ENCODE data around the gene GRSF1. TPM values are rescaled to one million over a fixed set of nuclear protein-coding genes. Genes with fewer than 3 reads are reported as not detected.

Gene GRSF1
- polyA plus RNA-seq, 3 donors: 29.1 to 95.9 (median 93.6) TPM

DNA sequence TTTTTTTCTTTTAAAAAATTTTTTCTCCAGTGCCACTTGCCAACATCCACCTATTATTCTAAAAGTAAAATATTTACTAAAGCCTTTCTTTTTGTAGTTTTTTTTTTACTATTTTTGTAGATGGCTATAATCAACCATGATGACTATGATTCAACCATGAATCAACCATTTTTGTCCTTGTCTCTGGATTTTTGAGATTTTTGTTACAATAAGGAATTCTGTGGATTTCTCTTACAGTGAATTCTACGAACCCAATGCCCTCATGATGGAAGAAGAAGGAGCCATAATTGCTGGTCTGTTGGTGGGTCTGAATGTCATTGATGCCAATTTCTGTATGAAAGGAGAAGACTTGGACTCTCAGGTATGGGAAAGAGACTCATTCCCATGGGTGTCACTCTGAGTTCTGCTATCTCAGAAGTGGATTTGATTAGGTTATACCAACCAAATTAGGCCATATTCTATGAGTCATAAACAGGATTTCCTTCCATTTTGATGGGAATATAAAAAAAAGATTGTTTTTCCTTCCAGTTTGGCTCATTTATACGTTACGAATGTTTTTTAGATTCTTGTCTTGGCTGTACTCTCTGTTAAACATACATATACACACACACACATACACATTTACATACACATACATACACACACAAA lies 71.3 kb downstream of the GRSF1 start:
- Mint-ChIP-seq H3K27me3 (ENCODE audit: low read depth in 3 of 3) (no peaks in the 10 kb centered on the region), H3K4me1 (peaks cover 4% of the 10 kb centered on the region), H3K4me3 (no peak overlapping the region), H3K9me3 (peaks cover 0 to 3% (median 0%) of the 10 kb centered on the region in 7 donors), H3K27ac (no peak overlapping the region), H3K36me3 (peaks cover 47 to 67% of the 10 kb centered on the region in 2 donors)
- intact Hi-C loops (cut with micrococcal nuclease): no loop called here
- no peak overlapping the region for H3K27ac ChIP-seq (ENCODE audit: low read depth in 1 of 2, low read length in 2 of 2)
- DNase-seq: no peak
- H3K4me2 ChIP-seq (replicated peaks; ENCODE audit: extremely low read depth, low read length, poor library complexity, severe bottlenecking): no peak overlapping the region
- H3K4me3 ChIP-seq (replicated peaks in 1 of 3; ENCODE audit: low read depth in 2 of 3, low read length in 3 of 3): no peak overlapping the region
- 100% methylated on average over 1 of the region's 3 CpGs for WGBS (ENCODE audit: insufficient coverage)
- H3K9ac ChIP-seq (ENCODE audit: insufficient read depth, low read length, poor library complexity, severe bottlenecking): no peak overlapping the region
- no peaks in the 10 kb centered on the region for H4K20me1 ChIP-seq (ENCODE audit: insufficient read depth, low read length)
- no peaks in the 10 kb centered on the region for H3K9me3 ChIP-seq (replicated peaks in 1 of 2; ENCODE audit: control insufficient read depth in 1 of 2, insufficient read depth in 1 of 2, low read length in 2 of 2)
- TF ChIP-seq, protein P1, sequence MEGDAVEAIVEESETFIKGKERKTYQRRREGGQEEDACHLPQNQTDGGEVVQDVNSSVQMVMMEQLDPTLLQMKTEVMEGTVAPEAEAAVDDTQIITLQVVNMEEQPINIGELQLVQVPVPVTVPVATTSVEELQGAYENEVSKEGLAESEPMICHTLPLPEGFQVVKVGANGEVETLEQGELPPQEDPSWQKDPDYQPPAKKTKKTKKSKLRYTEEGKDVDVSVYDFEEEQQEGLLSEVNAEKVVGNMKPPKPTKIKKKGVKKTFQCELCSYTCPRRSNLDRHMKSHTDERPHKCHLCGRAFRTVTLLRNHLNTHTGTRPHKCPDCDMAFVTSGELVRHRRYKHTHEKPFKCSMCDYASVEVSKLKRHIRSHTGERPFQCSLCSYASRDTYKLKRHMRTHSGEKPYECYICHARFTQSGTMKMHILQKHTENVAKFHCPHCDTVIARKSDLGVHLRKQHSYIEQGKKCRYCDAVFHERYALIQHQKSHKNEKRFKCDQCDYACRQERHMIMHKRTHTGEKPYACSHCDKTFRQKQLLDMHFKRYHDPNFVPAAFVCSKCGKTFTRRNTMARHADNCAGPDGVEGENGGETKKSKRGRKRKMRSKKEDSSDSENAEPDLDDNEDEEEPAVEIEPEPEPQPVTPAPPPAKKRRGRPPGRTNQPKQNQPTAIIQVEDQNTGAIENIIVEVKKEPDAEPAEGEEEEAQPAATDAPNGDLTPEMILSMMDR (IDR thresholded peaks at IDR 0.05): no peak
- H3K4me1 ChIP-seq (ENCODE audit: control insufficient read depth in 1 of 2, insufficient read depth in 2 of 2, low read length in 2 of 2): peaks cover 4% of the 10 kb centered on the region in 2 donors
- H3K27me3 ChIP-seq (ENCODE audit: control insufficient read depth in 2 of 2, insufficient read depth in 2 of 2, low read length in 2 of 2): no peaks in the 10 kb centered on the region
- no peak overlapping the region for H2AFZ ChIP-seq (ENCODE audit: insufficient read depth, low read depth, low read length, poor library complexity, severe bottlenecking)
- peaks cover 27 to 65% of the 10 kb centered on the region in 2 donors for H3K36me3 ChIP-seq (replicated peaks in 1 of 2; ENCODE audit: control insufficient read depth in 1 of 2, insufficient read depth in 2 of 2, low read length in 2 of 2)
- no peaks in the 10 kb centered on the region for H3K79me2 ChIP-seq (ENCODE audit: insufficient read depth, low read length)

Small RNAs within 50 kb of the gene (small RNA-seq; reads per million reads assigned to genes)
- gene RF00026 (ENCODE audit: insufficient read length, low read depth): not detected
- gene RNU6-891P (ENCODE audit: insufficient read length, low read depth): not detected

Other genes starting within 250 kb of the GRSF1 start
- gene AMBN, start 247.6 kb downstream of the GRSF1 start, polyA plus RNA-seq: not detected
- not detected for gene ENAM, start 211.1 kb downstream of the GRSF1 start, polyA plus RNA-seq
- gene JCHAIN, start 173.4 kb downstream of the GRSF1 start, polyA plus RNA-seq: 1 to 10 TPM in 2 of 3 donors, under 1 TPM in 1; 0.41 to 6.0 (median 1.9) TPM
- gene UTP3, start 151.4 kb downstream of the GRSF1 start, polyA plus RNA-seq: 10 to 100 TPM in 1 of 3 donors, 1 to 10 TPM in 2; 3.0 to 10.8 (median 5.0) TPM
- 10 to 100 TPM; 11.1 to 37.3 (median 12.5) TPM for gene RUFY3, start 117.9 kb downstream of the GRSF1 start, polyA plus RNA-seq
- gene MOB1B, start 62.5 kb upstream of the GRSF1 start, polyA plus RNA-seq: 10 to 100 TPM in 1 of 3 donors, 1 to 10 TPM in 2; 3.9 to 10.7 (median 7.0) TPM
- gene DCK, start 153.8 kb upstream of the GRSF1 start, polyA plus RNA-seq: 10 to 100 TPM; 13.3 to 56.6 (median 47.3) TPM

Measured in CD14-positive monocyte (primary cell).